Esophagus muscularis mucosa (tissue), 3 donors: ENCODE measurements around the gene KCNMB1.

Source experiments
- POLR2A ChIP-seq: fragments of 450-650 bp; IDR thresholded peaks from one replicate; pipeline ENCODE4 v1.6.1; 2017; ENCODE audit warnings: antibody characterized with exemption, moderate library complexity, mild to moderate bottlenecking, low read depth
- POLR2AphosphoS5 ChIP-seq, 2 donors: sonication (generic); formaldehyde crosslinking; IDR thresholded peaks; one replicate each; pipeline ENCODE4 v1.6.1; 2017; ENCODE audit warnings: antibody characterized with exemption in 2 of 2
- TF ChIP-seq, protein P1 (sequence below), 3 experiments: fragments of 200-600 bp in 2 of 3; fragments of 450-650 bp in 1 of 3; sonication (generic) in 2 of 3; IDR thresholded peaks; one replicate each; pipeline ENCODE4 v1.5.1; 2017 to 2019; ENCODE audit warnings: antibody characterized with exemption in 3 of 3, mild to moderate bottlenecking in 2 of 3, moderate library complexity in 1 of 3

GRCh38 chr5:170334626-170335025, 54.5 kb downstream of the KCNMB1 start:
- TF ChIP-seq, protein P1, sequence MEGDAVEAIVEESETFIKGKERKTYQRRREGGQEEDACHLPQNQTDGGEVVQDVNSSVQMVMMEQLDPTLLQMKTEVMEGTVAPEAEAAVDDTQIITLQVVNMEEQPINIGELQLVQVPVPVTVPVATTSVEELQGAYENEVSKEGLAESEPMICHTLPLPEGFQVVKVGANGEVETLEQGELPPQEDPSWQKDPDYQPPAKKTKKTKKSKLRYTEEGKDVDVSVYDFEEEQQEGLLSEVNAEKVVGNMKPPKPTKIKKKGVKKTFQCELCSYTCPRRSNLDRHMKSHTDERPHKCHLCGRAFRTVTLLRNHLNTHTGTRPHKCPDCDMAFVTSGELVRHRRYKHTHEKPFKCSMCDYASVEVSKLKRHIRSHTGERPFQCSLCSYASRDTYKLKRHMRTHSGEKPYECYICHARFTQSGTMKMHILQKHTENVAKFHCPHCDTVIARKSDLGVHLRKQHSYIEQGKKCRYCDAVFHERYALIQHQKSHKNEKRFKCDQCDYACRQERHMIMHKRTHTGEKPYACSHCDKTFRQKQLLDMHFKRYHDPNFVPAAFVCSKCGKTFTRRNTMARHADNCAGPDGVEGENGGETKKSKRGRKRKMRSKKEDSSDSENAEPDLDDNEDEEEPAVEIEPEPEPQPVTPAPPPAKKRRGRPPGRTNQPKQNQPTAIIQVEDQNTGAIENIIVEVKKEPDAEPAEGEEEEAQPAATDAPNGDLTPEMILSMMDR (IDR thresholded peaks at IDR 0.05), result no peak
- TF ChIP-seq POLR2A (no peak), POLR2AphosphoS5 (IDR thresholded peaks at IDR 0.05) (no peak)
